Measurements from ENCODE around the gene TMEM273.

DNA sequence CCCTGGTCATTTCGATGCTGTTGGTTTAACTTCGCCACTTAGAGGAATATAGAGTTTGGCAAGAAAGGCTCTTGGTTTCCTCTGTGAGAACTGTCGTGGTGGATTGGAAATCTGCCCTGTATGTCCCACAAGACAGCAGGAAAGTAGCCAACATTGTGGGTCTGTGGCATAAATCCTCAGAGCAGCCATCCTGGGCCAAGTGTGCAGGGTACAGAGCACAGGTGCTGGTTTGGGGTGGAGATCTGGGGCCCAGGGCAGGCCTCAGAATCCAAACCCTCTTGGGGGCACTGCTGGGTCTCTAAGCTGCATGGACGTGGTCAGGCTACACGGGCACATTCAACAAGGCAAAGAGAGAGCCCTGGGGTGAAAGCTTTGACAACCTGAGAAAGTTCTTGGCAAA is 39.2 kb upstream of the TMEM273 start:
- TF ChIP-seq CTCF (IDR thresholded peaks at IDR 0.05) (no peak), POLR2A (IDR thresholded peaks at IDR 0.05) (no peak)
